HG03521 (cell line): ENCODE measurements around the gene ADAMTSL5.
"Not testable (repeated sequence)": the region's sequence is repeated elsewhere in the genome, so short reads cannot be mapped to it uniquely, and the experiment has no call there.

ENCODE experiments used
- ATAC-seq: cut with Tn5 transposase; IDR thresholded peaks from one replicate; pipeline ENCODE4 v1.9.1; 2021; ENCODE audit warnings: mild to moderate bottlenecking, moderate library complexity; ENCODE audit not compliant: unreplicated experiment

The ADAMTSL5 gene

DNA sequence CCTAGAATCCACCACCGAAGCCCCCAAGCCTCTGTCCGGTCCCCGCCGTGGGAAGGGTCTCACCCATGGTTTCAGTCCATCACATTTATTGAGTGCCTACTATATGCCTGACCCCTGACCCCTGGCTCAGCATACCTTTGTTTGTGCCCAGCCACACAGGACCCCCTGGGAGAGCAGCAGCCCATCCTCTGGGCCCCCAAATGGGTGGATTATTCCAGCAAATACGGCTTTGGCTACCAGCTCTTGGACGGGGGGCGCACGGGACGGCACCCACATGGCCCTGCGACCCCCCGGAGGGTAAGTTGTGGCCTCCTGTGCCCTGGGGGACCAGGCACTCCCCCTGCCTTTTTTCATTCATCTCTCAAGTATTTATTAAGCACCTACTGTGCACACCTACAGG lies 18.8 kb upstream of the ADAMTSL5 start:
- ATAC-seq: no peak

GRCh38 chr19:1530856-1531255 lies 18.0 kb upstream of the ADAMTSL5 start:
- ATAC-seq: not testable (repeated sequence)

- no peak for ATAC-seq
These were observed 16.6 kb upstream of the ADAMTSL5 start for GRCh38 chr19:1529430-1529816.

DNA sequence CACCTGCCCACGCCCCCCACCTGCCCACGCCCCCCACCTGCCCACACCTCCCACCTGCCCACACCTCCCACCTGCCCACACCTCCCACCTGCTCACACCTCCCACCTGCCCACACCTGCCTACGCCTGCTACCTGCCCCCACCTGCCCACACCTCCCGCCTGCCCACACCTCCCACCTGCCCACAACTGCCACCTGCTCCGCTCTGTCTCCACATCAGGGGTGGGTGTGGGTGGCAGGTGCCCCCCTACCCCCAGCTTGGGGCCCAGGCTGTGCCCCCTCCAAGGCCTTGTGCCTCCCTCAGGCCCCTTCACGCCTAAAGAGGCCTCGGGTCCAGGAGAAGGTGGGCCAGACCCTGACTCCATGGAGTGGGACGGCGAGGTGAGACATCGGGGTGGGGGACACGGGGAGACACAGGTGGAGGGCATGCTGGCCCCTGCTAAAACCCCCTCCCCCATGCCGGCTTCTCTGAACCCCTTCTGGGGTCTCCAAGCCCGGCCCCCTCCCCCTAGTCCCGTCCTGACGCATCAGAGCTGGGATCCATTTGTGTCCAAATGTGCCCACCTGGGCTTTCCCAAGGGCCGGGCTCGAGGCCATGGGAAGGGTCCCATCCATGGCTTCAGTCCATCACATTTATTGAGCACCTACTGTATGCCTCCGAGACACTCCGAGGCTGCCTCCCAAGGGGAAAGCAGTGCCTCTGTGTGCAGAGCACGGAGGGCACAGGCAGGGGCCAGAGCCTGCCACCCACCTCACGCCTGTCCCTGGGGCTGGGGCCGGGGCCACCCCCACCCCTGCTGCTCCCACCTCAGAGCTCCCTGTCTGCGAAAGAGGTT lies 16.0 kb upstream of the ADAMTSL5 start:
- ATAC-seq: no peak

GRCh38 chr19:1527650-1528309 lies 15.0 kb upstream of the ADAMTSL5 start:
- no peak for ATAC-seq

- ATAC-seq: no peak
These were observed 14.3 kb upstream of the ADAMTSL5 start for GRCh38 chr19:1526979-1527649.

DNA sequence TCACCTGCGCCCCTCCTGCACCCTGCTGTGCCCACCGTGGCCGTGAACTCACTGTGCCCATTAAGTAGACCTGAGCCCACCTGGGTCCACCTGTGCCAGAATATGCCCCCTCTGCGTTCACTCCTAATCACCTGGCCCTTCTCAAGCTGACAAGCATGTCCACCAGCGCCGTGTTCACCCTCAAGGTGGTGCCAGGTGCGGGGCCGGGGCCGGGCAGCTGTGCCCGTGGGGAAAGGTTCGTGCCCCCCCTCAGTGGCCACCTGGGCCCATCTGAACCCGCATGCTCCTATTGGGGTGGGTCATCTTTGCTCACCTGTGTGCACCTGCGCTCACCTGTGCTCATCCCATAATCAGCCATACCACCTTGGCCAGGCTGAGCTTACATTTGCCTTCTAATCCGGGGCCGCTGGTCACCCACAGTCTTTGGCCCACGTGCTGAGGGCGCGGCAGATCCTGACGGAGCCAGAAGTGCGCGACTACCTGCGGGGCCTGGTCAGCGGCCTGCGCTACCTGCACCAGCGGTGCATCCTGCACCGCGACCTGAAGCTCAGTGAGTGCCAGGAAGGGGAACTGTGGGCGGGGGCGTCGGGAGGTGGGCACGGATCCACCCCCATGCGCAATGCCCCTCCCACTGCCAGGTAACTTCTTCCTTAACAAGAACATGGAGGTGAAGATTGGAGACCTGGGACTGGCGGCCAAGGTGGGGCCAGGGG lies 13.4 kb upstream of the ADAMTSL5 start:
- no peak for ATAC-seq

DNA sequence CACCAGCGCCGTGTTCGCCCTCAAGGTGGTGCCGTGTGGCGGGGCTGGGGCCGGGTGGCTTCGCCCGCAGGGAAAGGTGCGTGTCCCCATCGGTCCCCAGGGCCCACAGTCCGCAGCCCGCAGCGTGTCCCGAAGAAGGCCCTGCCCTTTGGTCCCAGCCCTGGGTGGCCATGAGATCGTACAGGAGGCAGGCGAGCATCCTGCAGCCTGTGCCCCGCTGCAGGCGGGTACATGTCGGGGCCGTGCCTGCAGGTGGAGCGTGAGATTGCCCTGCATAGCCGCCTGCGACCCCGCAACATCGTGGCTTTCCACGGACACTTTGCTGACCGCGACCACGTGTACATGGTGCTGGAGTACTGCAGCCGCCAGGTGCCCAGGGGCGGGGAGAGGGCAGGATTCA lies 12.5 kb upstream of the ADAMTSL5 start:
- no peak for ATAC-seq

GRCh38 chr19:1524972-1525325 lies 12.1 kb upstream of the ADAMTSL5 start:
- ATAC-seq: no peak

DNA sequence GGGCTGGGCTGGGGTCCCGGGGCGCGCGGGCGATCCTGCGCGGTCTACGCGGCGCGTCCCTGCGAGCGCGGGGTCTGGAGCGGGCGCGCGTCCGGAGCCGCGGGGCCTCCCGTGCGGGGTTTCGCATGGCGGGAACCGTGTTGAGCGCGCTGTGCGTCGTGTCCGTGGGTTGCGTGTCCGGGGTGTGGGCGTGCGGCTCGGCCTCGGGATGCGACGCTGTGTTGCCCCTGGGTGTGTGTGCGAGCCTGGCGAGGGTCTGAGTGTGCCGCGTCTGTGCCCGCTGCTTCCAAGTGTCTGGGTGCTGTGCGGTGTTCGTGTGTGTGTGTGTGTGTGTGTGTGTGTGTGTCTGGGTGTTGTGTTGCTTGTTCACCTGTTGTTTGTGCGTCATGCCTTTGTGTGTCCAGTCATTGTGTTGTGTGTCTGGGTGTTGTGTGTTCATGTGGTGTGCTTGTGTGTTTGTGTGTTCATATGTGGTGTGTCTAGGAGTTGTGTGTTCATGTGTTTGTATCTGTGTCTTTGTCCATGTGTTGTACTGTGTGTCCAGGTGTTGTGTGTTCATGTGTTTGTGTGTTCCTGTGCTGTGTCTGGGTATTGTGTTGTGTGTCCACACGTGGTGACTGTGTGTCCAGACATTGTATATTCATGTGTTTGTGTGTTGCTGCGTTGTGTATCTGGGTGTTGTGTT lies 11.6 kb upstream of the ADAMTSL5 start:
- ATAC-seq: no peak

- ATAC-seq: no peak
These were observed 10.8 kb upstream of the ADAMTSL5 start, which contains the start of gene PLK5 for GRCh38 chr19:1523412-1524286. TSS of gene PLK5 (plus strand) at chr19:1524077. CDS start at chr19:1526997, 2,920 bp downstream.

DNA sequence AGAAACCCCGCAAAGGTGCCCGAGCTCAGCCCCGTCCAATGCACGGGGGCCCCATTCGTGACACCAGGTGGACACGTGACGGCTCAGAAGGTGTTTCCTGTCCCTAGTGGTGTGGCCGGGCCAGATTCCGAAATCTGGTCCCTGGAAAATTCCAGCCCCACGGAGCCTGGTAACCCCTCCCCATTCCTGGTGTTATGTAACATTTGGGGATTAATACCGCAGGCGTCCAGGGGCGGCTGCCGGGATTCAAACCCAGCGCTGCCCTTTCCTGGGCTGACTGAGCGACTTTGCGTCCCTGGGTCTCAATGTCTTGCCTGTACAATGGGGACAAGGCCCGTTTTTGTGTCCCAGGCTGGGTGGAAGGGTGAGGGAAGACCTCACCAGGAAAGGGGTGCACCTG lies 10.0 kb upstream of the ADAMTSL5 start:
- no peak for ATAC-seq

DNA sequence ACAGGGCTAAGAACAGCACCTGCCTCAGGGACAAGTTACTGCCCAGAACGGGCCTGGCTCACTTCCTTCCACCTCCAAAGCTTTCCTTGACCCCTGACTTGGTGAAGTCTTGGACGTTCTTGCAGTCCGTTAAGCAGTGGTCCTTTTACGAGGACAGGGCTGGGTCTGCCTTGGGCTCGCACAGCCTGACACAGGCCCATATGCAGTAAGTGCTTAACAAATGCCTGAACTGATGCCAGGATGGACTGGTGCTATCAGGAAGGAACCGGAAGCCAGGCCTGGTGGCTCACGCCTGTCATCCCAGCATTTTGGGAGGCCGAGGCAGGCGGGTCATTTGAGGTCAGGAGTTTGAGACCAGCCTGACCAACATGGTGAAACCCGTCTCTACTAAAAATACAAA lies 9.2 kb upstream of the ADAMTSL5 start:
- no peak for ATAC-seq

GRCh38 chr19:1521636-1522035 lies 8.8 kb upstream of the ADAMTSL5 start:
- no peak for ATAC-seq

GRCh38 chr19:1520203-1520780 lies 7.5 kb upstream of the ADAMTSL5 start:
- no peak for ATAC-seq

DNA sequence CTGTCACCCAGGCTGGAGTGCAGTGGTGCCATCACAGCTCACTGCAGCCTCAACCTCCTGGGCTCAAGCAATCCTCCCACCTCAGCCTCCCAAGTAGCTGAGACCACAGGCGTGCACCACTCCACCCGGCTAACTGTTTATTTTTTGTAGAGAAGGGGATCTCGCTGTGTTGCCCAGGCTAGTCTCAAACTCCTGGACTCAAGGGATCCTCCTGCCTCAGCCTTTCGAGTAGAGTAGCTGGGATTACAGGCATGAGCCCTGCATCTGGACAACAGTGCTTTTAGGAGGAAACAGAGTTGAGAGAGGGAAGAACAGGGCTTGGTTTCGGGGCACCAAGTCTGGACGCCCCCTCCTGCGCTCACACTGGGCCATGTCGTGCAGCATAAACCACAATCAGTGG lies 7.0 kb upstream of the ADAMTSL5 start:
- not testable (repeated sequence) for ATAC-seq

GRCh38 chr19:1518471-1518870 lies 5.7 kb upstream of the ADAMTSL5 start:
- no peak for ATAC-seq

- no peak for ATAC-seq
These were observed 3.6 kb upstream of the ADAMTSL5 start for GRCh38 chr19:1516395-1516753.

- ATAC-seq: no peak
These were observed 2.3 kb upstream of the ADAMTSL5 start for GRCh38 chr19:1514986-1515721.
